GM18508 (cell line): ENCODE measurements around the gene LAMTOR1.

Experiments
- ATAC-seq: cut with Tn5 transposase; IDR thresholded peaks from one replicate; pipeline ENCODE4 v1.9.1; 2021; ENCODE audit warnings: moderate number of reproducible peaks; ENCODE audit not compliant: insufficient read depth, unreplicated experiment

Gene LAMTOR1

DNA sequence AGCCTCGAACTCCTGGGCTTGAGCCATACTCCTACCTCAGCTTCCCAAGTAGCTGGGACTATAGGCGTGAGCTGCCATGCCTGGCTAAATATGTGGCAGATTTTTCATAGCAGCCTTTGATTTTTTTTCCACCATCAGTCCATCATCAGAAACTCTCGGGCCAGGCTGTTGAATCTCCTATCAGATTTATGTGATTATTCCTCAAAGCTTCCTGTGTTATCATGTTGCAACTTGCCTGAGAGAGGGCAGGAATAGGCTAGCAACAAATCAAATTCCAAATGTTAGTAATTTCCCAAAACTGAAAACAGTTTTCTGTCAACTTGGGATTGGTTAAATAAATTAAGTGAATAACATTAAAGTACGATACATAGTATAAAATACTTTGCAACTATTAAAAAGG lies 19.0 kb downstream of the LAMTOR1 start:
- no peak for ATAC-seq

DNA sequence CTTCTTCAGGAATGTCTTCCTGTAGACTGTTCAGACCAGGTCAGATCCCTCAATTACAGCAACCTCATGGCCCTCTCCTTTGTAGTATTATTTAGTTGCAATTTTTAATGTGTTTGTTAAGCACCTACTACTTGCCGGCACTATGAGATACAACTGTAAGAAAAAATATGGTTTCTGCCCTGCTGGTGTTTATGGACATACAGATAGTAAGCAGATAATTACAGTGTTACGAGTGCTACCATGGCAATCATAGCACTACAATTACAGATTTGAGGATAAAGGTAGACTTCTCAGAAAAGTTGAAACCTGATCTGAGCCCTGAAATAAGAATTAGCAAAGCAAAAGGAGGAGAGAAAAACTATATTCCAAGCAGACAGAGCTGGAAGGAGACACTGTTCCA lies 19.7 kb downstream of the LAMTOR1 start:
- no peak for ATAC-seq

DNA sequence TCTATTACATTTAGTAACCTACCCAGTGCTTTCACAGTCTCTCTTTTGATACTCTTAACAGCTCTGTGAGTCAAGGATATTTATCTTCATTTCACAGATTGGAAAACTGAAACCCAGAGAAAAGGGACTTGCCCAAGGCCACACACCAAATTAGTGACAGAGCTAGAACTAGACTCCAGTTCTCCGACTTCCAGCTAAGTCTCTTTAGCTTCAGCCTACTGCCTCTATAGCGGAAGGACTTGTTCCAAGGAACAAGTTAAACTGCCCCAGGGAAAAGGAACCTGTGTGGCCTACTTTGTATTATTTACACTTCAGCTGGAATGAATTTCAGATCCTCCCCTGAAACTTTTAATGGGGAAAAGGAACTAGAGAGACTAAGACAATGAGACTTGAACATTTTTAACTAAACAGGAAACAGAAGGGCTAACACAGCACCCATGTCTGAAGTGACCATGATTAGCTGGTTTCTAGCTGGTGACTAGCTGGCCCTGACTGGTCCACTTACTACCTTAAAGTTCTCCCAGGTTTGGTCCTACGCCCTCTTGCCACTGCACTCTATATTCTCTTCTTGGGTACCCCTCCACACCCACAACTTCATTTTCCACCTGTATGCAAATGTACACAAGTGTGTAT lies 21.2 kb downstream of the LAMTOR1 start:
- no peak for ATAC-seq

DNA sequence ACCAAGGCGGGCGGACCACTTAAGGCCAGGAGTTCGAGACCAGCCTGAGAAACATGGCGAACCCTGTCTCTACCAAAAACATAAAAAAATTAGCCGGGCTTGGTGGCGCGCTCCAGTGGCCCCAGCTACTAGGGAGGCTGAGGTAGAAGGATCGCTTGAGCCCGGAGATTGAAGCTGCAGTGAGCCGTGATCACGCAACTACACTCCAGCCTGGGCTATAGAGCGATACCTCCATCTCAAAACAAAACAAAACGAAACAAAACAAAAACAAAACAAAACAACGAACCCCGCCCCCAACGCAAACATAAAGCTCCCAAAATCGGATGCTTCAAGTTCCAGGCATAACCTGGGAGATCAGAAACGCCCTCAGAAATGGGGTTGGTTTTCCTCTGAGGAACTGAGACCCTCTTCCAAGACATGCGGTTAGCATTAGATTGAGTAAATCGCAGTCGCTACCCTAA lies 21.9 kb downstream of the LAMTOR1 start:
- no peak for ATAC-seq

DNA sequence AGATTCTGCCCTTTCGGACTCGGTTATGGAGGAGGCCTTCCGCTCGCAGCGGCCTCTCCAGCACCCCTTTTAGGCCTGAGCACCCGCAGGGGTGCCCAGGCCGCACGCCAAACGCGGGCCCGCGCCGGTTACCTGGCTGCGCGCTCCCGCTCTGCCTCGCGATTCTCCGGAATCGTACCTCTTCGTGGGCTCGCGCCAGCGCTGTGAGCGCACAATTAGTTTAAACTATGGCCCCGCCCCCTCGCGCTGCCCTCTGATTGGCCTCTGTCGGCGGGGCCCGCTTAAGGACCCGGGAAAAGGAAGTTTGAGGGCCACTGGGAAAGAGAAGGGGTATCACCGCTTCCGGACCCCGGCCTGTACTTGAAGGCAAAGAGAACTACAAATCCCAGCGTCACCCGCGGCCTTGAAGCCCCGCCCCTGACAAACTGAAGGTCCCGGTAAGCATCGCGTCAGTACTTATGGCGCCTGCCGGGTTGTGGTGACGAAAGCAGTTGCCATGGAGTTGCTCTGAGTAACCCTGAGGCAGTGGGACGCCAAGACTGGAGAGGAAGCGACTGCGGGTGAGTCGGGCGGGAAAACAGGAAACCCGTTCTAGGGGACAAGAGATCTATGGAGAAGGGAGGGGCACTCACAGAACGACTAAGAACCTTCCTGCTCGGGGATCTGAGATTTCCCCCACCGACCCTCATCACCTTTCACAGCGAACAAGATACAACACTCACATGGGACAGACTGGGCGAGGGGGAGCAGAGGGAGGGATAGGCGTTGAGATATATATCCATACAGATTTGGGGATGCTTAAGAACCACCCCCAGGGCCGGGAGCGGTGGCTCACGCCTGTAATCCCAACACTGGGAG lies 22.5 kb downstream of the LAMTOR1 start, which contains the start of the genes LRRC51 and NUMA1:
Gene LRRC51, plus strand, starts transcription at position 525 of the 858 bp plus-strand sequence. CDS start 8,234 bp downstream, outside the sequence.
Gene NUMA1, minus strand, starts transcription at position 217 of the 858 bp plus-strand sequence. CDS start 44,599 bp downstream, outside the sequence.
- ATAC-seq, result peak; percentile 82

DNA sequence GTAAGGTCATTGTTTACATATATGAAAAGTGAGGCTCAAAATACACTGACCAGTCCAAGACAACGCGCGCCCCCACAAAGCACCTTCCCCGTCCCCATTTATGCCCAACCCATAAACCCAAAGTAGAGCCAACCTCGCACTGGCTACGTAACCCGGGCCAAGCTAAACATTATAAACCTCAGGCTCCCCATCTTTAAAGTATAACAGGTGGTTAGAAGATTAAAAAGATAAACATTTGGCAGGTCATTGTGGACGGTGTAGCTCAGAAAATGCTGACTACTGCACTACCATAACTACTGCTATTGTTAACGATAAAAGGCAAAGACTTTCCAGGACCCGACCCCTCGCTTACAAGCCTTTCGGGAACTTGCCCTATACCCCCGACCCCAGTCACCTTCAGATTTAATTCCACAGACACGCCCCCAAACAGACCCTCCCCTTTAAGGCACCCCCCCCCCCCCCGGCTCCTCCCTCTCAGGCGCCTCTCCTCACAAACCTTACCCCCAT lies 23.2 kb downstream of the LAMTOR1 start:
- ATAC-seq, result no peak

DNA sequence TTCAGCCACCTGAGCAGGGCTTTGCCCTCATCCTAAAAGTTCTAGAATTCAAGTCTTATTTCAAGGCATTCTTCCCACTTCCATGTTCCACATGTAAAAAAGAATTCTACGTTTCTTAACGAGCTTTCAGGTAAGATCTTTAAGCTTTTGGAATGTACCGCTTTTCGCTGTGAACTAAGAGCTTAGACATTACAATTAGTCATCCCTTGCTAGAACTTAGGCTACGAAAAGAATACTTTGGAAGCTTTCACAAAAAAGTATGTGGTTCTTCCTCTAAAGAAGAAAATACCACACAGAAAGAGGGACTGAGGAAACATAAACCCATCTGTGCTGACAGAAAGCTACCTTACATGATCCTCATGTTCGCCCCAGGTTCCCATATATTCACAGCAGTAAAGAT lies 24.6 kb downstream of the LAMTOR1 start:
- ATAC-seq, result no peak

DNA sequence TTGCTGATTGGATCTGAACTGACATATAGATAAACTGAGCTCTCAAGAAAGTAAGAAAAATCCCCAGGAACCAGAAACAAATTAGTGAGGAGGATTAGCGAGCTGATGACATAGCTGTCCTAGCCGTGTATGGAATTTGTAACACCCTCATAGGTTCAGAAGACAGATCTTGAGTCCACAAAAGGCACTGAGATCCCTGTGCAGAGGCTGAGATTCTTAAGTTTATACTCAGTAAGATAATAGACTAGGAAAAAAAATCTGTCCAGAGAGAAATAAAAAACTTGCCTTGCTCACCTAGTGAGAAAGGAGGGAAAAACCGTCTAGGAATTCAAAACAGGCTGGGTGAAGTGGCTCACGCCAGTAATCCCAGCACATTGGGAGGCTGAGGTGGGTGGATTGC lies 27.3 kb downstream of the LAMTOR1 start:
- ATAC-seq, result no peak

DNA sequence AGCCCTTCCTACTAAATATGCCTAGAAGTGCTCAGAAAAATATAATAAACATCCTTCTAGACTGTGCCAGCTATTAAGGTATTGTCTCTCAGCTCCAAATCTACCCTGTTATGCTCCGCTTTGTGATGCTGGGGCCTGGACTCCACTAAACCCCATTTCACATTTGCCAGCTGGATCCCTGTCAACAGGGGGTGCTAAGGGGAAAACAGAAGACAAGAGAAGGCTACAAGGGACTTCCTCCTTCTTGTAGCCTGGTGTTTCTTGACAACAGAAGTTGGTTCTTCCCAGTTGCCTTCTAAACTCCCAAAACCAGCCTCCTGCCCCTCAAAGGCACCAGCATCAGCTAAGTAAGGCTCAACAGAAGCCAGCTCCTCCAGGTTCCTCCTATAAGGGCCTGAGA lies 28.0 kb downstream of the LAMTOR1 start:
- ATAC-seq, result no peak

DNA sequence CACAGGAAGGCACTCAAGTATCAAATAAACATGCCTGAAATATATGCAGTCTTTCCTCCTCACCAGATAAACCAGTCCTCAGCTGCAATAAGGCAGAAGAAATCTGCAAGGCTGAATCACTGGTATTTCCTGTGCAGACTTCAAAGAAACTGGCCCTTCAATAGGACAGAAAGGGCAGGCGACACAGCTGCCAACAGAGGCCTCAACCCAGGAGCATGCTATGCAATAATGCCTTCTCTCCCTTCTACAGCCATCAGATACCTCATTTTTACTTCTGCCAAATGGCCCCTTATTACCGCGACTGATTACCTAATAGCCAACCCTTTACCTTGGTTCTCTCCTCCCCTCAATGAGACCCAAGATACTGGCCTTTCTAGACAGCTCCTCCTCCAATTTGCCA lies 30.7 kb downstream of the LAMTOR1 start:
- ATAC-seq, result no peak

DNA sequence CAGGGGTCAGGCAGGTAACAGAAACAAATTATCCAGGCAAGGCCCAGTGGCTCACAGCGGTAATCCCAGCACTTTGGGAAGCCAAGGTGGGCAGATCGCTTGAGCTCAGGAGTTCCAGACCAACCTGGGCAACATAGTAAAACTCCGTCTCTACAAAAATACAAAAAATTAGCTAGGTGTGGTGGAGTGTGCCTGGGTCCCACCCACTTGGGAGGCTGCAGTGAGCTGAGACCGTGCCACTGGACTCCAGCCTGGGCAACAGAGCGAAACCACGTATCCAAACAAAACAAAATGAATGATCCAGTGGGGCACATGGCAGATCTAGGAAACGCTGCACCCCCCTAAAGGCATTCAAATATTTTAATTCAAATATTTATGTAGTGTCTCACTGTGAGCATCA lies 32.6 kb downstream of the LAMTOR1 start:
- no peak for ATAC-seq

DNA sequence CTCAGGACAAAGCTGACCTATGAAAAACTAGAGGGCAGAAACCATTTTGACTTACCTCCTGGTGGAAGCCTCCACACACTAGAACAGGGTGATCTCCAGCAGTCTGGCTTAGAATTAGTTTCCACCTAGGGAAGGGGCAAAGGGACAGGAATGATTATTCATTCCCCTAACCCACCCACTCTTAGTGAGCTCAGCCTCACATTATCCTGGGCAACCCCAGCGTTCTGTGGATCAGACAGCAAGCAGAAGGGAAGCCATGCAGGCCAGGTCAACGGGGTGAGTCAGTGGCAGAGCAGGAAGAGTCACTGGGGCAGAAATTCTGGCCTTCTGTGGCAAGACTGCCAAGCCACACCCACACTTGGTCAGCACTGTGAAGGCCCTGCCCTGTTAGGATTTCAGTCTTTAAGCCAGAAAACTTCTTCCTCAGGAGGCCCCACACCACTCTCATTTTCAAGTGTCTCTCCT lies 33.3 kb downstream of the LAMTOR1 start:
- no peak for ATAC-seq

DNA sequence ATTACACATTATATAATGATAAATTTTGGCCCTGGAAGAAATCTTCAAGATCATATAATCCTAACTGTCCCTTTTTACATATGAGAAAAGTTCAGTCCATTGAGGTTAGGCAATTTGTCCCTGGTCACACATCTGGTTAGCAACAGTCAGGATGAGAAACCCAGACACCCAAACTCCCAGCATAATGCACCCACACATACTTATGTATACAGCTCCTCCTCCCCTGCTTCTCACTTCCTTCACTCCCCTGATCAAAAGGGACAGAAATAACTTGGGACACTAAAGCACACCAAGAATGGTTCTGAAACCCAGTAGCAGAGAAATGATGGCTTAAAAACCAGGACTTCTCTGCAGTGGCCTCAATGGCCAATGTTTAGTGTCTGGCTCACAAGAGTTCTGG lies 33.9 kb downstream of the LAMTOR1 start:
- no peak for ATAC-seq

DNA sequence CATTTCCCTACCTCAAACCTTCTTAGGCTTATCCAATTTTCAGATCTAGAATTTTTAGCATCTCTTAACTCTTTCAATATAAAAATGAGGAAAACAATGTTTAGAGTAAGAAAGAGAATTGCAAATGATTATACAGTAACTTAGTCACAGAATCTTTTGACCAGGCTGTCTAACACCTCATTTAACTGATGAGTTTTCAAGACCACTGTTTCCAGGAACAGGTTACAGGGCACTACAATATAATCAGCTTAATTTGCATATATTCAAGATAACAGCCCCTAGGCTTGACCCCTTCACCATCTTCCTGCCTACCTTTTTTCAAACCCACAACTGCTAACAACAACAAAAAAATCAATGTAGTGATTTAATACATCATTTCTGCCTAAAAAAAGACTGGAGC lies 35.4 kb downstream of the LAMTOR1 start:
- no peak for ATAC-seq

DNA sequence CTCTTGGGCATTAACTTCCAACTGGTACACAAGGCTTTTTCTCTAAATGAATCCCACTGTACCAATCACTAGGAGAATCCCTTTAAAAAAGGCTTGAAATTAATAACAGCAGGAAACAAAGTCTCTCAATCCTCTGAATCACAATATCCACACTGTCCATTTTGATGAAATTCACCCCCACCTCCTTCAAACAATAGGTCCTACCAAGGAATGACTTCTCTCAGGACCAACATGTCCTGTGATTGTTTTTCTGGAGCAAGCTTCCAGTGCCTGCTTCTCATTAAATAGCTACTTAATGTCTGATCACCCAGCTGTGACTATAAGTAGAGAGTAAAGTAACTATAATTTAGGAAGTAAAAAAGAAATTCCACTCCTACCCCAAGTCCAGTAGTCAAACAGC lies 35.8 kb downstream of the LAMTOR1 start:
- no peak for ATAC-seq

DNA sequence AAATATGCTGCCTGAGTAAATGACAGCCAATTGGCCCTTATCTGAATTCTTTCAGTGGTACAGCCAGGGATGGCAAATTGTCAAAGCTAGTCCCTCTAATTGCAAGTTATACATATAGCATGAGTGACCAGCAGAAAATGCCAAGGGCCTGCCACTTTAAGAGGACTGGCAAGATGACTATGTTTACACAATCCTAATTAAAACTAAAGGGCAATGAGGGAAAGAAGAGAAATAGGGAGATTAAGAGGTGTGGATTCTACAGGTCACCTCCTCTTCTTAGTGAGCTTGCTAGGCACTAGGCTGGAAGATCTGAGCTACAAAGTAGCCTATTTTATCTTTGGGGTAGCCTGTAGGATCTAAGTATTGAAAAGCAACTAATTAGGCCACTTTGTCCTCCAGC lies 36.2 kb downstream of the LAMTOR1 start:
- ATAC-seq, result no peak

DNA sequence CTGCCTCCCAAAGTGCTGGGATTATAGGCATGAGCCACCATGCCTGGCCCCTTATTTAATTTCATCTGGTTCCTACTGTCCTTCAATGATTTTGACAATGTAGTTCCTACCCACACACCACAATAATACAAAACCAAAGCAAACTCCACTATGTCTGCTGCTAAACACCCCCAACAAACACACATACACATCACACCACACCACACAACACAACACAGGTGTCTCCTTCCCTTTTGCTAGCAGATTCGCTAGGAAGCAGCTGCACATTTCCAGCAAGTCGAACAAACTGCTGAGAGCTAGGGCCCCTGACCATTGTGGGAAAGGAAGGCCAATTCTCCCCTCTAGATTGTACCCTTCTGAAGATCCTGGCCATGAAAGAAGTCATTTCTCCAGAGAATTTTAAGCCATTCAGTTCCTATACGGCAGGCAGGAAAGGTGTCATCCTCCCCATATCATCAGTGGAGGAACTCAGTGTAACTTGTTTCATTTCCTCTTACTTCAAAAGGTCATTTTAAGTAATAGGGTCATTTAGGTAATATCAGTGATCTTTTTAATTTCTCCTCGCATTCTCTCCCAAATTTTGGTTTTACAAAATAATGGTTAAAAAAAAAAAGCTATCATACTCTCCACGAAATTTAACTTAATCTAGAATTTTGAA lies 41.2 kb downstream of the LAMTOR1 start:
- no peak for ATAC-seq

DNA sequence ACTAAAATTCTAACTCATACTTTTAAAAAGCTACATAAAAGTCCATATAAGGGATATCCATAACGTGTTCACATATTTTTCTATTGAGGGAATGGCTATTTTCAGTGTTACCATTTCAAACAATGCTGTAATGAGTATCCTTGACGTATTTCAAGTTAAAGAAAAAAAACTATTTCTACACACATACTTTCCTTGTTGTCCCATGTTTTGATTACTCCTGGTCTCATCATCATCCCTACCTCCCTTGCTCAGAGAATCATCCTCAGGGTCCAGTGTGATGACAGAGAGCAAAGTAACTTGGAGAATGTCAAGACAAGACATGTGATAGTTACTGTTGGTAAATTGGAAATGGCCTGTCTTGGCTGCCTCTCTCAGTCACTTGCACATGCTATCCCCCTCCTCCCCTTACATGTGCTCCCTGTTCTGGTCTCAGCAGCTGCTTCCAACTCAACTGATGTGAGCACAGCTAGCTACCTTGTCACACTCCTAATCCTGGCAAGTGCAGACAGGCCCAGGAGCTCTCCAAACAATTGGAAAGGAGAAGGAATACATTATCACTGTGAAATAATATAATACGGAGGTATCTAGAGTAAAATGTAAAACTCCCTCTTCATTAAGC lies 44.6 kb downstream of the LAMTOR1 start:
- ATAC-seq, result no peak

DNA sequence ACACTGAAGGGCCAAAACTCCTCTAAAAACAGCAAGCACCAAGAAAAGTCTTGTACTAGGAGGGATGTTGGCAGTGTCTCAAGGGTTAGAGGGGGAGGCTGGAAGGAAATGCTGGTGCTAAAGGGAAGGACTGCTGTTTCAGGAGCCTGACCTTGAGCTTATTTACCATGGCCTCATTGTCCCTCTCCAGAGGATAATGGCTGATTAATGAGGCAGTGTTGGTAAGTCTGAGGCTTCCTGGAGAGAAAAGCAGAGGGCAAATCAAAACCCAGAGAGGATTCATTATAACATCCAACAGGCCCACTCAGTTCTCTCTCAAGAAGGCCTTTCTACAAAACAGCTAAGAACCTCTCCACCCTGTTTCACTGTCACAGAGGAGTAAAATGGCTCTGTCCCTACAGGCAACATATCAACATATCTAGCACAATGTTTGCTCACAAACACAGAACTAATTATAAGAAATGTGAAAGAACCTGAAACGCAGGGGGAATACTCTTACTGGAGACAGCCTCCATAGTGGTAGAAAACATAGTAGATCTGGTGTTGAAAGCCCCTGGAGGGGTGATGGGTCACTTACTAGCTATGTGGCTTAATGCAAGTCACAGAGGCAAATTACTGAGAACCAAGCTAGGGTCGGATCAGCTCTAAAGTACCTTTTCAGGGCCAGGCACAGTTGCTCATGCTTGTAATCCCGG lies 54.2 kb downstream of the LAMTOR1 start:
- no peak for ATAC-seq
